Epithelial cell of prostate (primary cell): Measurements from ENCODE around the gene STAG1.

ENCODE experiments used
- DNase-seq: peaks from one replicate; pipeline ENCODE4 v3.0.0-alpha.2; 2011; ENCODE audit warnings: low read depth, low spot score
- H3K27ac ChIP-seq: fragments of 450-650 bp; 2 replicates; pipeline ENCODE4 v1.5.1; 2017; ENCODE audit warnings: mild to moderate bottlenecking

STAG1 gene

DNA sequence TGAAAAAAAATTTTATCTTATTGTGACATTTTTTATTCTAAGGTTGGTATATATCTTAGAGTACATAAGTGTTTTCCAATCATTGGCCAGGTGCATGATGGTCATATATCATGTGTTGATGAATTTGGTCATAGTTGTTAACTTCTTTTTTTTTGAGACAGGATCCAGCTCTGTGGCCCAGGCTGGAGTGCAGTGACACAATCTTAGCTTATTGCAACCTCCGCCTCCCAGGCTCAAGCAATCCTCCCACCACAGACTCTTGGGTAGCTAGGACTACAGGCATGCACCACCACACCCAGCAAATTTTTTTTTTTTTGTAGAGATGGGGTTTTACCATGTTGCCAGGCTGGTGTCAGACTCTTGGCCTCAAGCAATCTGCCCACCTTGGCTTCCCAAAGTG lies 458.0 kb downstream of the STAG1 start:
- no peak for DNase-seq

DNA sequence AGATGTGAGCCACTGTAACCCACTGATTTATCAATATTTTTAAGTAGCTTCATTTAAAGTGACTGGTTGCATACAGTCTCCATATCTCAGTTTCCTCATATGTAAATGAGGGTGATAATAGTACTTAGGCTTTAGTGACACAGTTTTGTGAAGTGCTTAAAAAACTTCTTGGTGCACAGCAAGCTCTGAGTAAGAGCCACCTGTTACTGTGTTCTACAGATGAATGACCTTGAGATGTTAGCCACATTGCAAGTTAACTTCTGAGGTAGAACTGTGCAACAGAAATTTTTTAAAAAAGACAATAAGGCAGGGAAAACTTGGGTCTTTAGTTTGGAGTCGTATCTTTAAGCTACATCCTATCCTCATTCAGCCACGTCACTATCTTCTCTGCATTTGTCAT lies 458.9 kb downstream of the STAG1 start:
- H3K27ac ChIP-seq: no peak overlapping the region
- no peak for DNase-seq

More for the DNA sequence above, 458.0 kb downstream of the STAG1 start:
- no peak overlapping the region for H3K27ac ChIP-seq

DNA sequence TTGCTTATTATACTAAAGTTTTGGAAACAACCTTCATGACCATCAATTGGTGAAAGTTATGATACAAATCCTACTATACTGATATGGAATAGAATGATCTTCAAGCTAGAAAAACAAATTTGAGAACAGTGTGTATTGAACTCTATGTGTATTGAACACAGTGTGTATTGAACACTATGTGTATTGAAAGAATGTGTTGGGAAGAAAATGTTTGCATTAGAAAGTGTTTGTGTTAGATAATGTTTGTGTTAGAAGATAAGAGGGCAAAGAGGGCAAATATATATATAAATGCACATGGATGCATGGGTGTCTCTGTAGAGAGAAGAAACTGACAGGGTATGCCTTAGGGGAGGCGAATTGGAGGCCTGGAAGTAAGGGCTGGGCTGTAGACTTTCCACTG lies 459.7 kb downstream of the STAG1 start:
- H3K27ac ChIP-seq: no peak overlapping the region
- DNase-seq: no peak

DNA sequence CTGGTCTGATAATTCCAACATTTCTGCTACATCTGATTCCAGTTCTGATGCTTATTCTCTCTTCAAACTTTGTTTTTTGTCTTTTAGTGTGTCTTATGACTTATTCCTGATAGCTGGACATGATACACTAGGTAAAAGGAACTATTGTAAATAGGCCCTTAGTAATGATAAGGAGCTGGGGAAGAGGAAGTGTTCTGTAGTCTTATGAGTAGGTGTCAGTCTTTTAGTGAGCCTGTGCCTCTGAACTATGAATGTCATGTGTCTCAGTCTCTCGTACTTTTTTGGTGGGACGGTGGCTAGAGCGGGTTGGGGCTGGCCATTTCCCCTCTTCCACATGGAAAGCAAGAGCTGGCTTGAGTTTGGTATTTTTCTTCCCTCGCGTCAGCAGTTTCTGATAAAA lies 460.9 kb downstream of the STAG1 start:
- no peak for DNase-seq
- H3K27ac ChIP-seq: no peak overlapping the region
